NCI-H526 (cell line): ENCODE data around the gene SNRPB2.
A peak's percentile ranks its signal among the peaks of the same experiment; 100 is the strongest.

ENCODE experiments used
- DNase-seq, 2 experiments: peaks; one replicate each; lab custom pipeline; 2025; lab: John Stamatoyannopoulos, UW

Gene SNRPB2

DNA sequence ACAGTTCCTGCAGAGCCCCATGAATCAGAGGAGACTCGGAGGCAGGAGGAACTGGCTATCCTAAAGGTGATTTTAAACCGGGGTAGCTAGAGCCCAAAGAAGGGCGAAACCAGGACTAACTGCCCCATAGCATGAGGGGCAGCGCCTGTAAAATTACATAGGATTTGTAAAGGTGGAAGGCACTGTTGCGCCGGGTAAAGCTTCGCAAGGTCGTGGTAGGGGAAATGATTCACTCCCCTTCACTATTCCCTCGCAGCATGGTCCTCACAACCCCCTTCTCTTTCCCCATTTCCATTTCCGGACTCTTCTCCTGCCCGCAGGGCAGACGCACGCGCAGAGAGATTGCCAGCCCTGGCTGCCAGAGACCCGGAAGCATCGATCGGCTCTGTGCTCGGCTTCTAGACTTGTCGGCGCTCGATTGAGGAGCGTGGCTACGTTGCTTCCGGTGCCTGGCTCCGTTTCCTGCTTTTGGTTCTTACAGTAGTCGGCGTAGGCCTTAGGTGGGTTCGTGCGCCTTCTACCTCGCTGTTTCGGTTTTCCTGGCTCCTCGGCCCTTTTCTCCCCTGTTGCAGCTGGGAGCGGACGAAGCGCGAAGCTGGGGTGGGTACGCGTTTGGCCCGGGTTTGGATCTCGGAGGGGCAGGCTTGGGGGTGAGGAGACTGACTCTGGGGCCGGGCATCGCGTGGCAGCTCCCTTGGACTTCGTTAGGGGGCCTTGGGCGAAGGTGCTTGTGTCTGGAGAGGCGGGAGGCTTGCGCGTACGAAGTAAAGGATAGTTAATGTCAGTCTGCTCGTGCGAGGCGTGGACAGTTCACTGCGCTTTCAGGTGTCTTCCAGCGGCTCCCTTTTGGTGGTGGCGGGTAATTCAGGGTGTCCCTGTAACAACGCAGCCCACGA, at the start of gene SNRPB2:
Gene SNRPB2 (plus strand): TSS at position 462 of the 896 bp plus-strand sequence. CDS start 1,677 bp downstream, outside the sequence.
- DNase-seq = peak; percentile 93 to 98

DNA sequence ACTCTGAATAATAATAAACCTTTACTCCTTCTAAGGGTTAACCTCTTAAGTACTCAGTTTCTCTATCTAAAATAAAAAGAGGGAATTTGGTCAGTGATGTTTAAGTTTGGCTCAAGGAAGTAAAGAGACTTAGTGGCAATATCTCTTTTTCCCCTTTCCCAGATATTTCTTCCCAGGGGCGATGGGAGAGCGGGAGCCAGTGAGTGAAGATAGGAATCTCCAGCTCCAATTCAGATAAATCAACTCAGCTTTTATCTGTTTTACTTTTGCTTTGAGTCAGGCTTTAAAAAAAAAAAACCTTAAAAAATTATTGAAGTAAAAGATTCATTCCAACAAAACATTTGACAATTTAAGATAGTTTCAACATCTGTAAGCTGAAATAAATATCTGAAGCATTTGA, 45.4 kb upstream of the SNRPB2 start:
- DNase-seq = no peak

DNA sequence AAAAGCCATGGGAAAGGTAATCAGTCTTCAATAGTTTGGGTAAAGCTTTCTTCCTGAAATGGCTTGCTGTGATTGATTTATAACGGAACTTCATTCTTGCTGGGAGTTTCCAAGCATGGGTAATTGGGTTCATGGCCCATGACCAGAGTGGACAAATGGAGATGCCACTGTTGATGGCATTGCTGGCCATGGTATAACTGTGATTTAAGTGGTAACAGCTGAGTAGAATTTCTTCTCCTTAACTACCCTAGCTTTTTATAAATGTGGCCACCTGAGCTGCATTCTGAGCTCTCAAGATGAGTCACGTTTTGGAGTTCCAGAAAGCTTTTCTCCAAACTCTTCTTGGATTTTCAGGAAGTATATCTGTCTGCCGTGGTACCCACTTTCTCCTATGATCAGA, 39.9 kb upstream of the SNRPB2 start:
- no peak for DNase-seq

DNA sequence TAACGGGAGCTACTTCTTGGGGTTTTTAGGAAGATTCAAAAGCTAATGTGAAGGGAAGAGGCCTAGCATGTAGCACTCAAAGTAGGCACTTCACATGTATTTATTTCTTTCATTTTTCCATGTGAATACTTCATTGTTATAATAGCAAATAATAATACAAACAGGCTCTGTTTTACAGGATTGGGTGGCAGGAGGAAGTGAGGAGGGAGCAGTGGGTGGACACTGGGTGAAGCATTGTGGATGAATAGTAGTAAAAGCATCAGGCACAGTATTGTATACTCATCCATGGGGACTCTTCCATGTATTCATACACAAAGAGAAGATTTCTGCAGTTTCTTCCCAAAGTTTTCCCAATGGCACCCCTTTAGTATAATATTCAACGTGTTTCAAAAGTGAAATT, 38.4 kb upstream of the SNRPB2 start:
- DNase-seq = no peak

DNA sequence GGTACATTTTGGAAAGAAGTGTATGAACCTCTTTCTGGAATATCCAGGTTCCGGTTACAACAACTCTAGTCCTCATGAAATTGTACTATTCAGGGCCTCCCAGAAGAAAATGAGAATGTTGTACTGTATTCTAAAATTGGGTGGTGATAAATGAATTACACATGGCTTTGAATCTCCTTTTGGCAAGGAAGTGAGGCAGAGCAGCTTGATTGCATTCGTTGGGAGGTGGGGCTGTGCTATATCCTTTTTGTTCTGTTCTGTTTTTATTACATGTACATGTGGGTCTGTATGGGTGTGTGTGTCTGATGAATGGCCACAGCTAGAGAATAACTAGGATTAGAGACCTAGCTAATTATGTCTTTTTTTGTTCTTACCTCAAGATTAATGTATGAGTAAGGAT, 37.8 kb upstream of the SNRPB2 start:
- DNase-seq = no peak

DNA sequence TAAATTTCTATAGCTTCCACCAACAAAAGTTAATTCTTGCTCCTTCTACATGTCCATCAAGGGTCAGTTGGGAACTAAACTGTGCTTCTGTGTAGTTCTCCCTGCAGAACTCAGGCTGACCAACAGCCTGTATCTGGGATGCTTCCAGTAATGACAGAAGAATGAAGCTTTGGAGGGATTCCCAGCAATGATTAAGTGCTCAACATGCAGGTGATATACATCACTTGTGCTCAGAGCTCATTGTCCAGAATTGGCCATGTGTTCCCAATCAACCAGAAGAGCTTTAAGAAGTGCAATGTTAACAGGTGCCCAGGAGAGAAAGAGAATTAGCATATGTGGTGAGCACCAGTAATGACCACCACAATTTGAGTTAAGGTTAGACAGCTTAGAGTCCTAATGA, 37.4 kb upstream of the SNRPB2 start:
- no peak for DNase-seq

DNA sequence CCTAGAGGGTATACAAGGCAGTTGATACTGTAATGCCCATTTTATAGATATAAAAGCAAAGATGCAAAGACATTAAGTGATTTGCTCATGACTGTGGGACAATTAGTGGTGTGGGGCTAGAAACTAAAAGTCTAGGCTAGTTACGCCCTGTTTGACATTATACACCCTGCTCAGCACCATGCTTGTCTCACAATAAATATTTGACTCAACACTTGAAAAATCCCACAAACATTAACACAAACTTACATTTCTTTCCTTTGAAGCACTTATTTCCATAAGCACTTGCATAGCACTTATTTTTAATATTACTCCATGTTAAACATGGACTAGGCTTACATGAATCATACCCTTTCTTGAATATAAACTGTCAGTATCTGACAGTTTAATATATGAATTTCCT, 36.5 kb upstream of the SNRPB2 start:
- no peak for DNase-seq

DNA sequence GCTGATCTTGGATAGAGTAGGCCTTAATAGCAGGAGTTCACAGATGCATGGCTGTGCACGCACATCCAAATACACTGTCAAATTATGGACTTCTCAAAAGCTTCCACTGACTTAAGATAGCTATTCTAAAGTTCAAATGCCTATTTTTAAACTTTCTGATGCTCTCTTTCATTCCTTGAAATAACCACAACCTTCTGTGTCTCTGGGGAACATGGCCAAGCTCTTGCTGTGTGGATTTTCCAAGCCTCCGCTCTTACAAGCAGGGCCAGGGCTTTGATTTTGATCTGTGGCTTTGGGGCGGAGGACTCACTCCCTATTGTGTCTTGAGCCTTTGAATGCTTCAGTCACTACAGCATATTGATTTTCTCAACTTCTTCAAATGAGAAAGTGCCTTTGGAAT, 35.7 kb upstream of the SNRPB2 start:
- DNase-seq = no peak

DNA sequence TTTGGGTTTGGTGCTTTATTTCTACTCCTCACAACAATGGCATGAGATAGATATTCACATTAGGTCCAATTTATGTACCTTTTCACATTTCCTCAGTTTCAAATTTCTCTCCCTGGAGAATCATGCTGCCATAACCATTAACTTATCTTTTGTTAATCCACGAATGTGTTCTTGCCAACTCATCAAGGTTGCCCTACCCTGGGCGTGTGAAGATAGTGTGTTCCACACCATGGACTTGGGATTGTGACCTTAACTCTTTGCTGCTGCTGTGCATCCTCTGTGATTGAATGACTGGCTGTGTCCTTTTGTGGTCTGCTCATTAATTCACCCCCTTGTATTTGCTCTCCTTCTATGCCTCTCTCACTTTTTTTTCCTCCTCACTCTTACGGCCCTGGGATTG, 34.2 kb upstream of the SNRPB2 start:
- DNase-seq = no peak

DNA sequence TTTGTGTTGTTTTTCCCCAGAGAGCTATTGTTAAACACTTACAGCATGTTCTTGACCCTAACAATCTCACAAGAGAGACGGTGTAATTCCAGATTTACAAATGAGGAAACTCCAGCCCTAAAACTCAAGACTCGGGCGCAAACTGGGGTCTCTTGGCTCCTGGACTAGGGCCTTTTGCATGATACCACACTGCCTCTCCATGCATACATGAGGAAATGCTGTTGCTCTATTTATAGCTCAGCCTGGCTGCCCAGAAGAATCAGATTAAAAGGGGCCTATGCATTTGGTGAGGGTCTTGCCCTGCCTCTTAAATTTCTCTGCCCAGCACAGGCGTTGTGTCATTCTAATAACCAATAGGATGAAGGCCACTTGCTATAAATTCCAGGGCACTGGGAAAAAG, 30.5 kb upstream of the SNRPB2 start:
- DNase-seq = peak in 1 of 2 experiments; percentile 6

DNA sequence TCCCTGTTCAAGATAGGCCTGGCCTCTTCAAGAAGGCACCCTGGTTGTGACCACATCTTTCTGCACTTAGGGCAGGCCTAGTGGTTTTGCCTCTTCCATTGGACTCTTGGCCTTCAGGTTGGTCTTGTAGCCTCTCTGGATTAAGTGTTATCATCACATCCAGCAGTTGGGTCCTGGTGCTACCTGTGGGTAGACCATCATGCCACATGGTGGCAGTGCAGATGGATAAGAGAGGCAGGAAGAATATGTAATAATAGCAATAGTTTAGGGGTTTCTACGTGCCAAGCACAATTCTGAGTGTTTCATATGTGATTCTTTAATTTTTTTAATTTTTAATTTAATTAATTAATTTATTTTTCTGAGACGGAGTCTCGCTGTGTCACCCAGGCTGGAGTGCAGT, 28.5 kb upstream of the SNRPB2 start:
- peak in 1 of 2 experiments; percentile 20 for DNase-seq

DNA sequence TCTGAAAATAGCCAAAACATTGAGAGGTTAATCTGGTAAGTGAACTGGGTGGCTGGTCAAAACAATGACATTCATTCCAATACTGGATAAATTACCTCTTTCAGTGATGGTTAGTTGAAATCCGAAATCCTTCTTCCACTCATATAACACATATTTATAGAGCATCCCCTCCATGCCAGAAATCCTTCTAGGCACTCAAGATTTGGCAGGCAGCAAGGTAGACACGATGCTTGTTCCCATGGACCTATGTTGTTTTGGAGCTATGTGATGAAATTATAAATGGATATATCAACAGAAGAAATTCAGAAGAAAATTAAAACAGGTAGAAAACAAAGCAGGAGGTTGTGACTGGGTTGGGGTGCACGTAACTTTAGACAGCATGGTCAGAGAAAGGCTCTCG, 26.3 kb upstream of the SNRPB2 start:
- no peak for DNase-seq

DNA sequence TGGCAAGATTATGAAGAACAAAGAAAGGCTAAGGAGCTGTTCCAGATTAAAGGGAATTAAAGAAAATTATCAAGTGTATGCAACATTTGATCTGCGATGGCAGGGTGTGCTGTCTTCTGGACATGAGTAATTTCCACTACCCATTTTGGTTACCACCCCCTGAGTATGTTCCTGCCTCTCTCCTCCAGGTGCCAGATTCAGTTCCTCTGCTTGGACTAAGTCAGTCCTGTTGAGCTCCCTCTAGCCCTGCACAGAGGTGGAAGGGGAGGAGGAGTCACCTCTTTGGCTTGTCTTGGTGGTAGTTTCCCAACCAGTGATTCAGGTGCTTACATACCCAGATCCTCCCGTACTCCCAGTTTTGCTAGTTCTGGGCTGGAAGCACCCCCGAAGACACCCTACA, 22.2 kb upstream of the SNRPB2 start:
- DNase-seq = no peak

DNA sequence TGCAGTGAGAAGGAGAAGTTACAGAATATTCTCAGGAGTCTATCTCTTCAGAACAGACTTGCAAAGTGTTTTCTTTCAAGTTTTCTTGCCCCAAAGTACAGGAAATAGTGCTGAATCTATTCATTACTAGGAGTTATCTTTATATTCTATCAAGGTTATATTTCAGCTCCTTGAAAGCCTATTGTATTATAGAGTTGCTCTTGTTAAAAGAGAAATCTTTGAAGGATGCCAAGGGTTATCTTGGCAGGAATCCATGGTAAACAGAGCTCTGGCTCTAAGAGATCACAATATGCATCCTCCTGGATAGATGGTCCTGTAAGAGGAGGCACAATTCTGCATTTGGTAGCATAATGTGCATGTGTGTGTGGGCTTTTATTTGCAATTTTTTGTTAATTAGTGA, 21.2 kb upstream of the SNRPB2 start:
- DNase-seq = no peak

DNA sequence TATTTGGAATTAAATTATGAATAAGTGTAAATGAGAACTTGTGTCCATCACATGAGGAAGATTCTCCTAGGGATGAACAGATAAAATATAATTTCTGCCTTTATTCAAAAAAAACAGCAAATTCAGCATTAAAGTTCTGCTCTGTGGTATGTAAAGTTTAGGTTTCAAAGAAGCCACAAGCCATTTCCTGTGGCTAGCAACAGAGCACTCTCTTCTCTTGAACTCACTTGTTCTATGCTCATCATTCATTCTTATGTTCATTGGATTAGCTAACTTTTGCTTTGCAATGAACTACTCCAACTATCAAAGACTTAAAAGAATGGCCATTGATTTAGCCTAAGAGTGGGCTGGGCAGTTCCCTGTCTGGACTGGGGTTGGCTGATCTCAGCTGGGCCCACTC, 20.8 kb upstream of the SNRPB2 start:
- no peak for DNase-seq

DNA sequence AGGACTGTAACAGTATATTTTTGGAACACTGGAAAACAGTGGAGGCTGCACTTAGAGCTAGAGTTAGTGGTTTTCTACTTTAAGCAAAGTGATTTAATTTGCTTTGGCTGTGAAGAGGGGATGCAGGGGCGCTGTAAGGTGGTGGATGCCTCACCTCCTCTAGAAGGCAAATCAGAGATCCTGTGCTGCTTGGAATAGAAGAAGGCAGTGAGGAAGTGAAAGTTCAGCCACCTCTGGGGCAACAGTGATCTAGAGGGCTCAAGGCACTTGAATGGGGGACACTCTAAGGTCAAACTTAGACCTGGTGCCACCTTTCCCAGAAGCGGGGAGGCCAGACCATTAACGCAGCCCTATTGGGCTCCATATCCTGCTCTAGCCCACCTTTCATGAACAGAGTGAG, 19.0 kb upstream of the SNRPB2 start:
- DNase-seq = no peak

DNA sequence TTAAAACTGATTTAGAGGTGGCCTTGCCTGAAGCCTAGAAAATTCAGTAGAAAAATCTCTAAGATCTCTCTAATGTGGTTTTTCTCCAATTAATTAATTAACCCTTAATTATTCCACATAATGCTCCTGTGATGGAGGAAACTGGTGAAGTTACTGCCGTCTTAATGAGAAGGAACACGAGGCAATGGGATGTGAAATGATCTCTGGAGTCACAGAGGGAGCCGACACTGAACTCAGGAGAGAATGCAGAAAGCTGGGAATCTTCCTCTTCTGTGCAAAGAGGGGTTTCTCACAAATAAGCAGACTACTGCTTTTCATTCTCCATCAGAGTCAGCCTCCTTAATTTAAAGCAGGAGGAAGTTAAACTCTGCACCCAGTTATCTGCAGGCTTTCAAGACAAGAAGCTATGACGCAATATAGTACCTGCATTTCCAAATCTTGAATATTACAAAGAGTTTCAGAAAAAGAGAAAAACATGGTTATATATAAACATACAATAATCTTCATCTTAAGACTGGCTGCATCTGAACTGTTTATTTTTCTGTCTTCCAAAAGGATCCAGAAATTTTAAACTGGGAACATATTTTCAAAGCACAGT, 18.1 kb upstream of the SNRPB2 start:
- no peak for DNase-seq

DNA sequence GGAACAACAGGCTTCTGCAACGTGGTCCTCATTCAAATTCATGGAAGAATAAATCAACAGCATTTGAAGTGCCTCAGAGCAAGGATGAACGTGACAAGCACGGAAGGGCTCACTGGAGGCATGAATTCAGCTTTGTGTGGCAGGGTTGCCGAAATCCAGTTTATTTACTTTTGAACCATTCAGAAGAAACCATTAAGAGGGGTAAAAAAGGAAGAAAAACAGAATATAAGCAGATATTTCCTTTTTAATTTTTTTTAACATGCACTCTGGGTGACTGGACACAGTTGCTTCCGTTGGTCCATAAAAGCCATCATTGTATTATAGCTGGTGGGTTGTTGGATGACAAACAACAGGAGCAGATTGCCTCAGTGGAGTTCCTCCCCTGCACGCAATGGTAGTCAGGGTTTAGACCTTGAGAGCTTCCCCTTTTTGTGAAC, 17.3 kb upstream of the SNRPB2 start:
- peak in 1 of 2 experiments; percentile 27 for DNase-seq

DNA sequence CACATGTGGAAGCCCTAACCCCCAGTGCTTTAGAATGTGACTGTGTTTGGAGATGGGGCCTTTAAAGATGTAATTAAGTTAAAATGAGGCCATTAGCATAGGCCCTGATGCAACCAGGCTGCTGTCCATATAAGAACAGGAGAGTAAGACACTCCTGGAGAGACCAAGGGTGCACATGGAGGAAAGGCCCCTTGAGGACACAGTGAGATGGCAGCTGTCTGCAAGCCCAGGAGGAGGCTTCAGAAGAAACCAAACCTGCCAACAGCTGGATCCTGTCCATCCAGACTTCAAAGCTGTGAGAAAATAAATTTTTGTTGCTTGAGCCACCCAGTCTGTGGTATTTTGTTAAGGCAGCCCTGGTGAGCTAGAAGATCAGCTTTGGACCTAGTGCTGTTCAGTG, 16.8 kb upstream of the SNRPB2 start:
- no peak for DNase-seq

DNA sequence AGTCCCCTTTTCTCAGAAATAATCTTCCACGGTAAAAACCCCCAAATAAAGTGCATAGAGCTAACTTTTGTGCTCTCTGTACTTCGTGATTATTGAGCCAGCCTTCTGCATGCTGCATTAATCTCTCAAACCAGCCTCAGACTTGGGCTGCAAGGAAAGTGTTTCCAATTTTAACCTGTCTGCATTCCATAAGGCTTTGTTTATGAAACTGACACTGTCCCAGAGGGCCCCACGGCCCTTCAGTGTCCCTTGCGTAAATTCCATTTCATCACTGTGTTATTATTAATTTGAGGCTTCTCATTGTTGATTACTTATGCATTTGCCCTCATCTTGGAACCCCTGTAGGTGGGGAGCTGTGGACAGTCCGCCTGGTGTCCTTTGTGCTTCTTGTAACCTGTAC, 15.6 kb upstream of the SNRPB2 start:
- no peak for DNase-seq

DNA sequence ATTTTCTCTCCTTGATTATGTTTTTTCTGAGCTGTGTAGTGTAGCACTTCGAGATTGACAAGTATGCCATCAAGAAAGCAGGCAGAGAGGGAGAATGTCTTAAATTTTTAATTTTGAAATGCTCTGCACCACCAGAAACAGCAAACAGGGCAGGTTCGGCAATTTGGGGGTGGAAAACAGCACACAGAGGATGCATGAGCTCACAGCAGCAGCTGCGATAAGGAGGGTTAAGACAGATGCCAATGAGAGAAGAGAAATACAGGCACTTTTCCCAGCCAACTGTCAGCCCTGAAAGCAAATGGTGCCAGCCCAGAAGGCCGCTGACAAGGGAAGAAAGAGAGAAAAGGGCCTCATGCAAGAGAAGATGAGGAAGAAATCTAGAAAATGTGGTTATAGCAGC, 15.1 kb upstream of the SNRPB2 start:
- DNase-seq = no peak

DNA sequence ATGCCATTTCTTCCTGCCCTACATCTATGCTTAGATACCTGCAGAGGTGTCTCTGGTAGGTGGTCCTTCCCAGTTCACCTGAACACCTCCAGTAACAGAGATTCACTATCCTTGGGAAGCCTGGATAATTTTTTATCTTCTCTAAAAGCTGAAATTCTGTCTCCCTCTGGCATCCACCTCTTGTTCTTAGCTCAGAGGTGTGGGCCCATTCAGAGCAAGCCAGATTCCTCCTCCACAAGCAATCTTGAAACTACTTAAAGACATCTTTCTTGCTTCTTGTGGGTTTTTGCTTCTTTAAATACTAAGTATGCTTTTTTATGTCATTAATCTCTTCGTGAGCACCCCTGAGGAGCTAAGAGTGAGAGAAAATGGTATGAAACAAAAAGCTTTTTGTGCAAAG, 10.4 kb upstream of the SNRPB2 start:
- DNase-seq = no peak

DNA sequence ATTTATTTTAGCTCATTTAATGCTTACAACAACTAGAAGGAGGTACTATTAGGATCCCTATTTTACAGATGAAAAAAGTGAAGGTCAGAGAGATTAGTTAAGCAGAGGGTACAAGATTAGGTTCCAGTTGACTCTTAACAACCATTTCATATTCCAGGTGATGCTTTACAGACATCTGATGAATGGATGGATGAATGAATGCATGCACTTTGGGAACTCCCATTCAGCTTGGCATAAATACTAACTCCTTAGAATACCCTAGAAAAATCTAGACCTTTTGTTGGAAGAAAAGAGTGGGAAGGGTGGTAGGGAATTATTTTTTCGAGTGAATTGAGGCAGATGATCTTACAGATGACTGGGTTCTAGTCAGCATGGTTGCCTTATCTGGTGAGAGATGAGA, 746 bp upstream of the SNRPB2 start:
- DNase-seq = no peak
